Forelimb muscle (tissue), 1 donor: ENCODE measurements around the gene CDH9. TPM values are rescaled to one million over a fixed set of nuclear protein-coding genes. Genes with fewer than 3 reads are reported as not detected.
A peak's percentile ranks its signal among the peaks of the same experiment; 100 is the strongest.

Experiments
- DNase-seq: peaks from one replicate; pipeline ENCODE4 v3.0.0-alpha.2; 2013; ENCODE audit warnings: low read depth
- polyA plus RNA-seq: library from polyadenylated mRNA; unstranded; fragments of 120-200 nt; gene quantifications from one replicate; pipeline ENCODE4 v1.2.1, GENCODE V29; 2013; ENCODE audit not compliant: insufficient read length

CDH9 gene
- not detected for polyA plus RNA-seq

- no peak for DNase-seq
These were observed at the start of gene CDH9 for GRCh38 chr5:27038476-27038875. Gene CDH9, minus strand, starts transcription at chr5:27038586. Its CDS starts 50,253 bp downstream, at chr5:26988333.

- DNase-seq = no peak
These were observed 49.4 kb upstream of the CDH9 start for GRCh38 chr5:27087747-27088146.

GRCh38 chr5:27083449-27084415 lies 45.3 kb upstream of the CDH9 start:
- peak; percentile 48 for DNase-seq

- no peak for DNase-seq
These were observed 41.8 kb upstream of the CDH9 start for GRCh38 chr5:27080147-27080546.

GRCh38 chr5:27062451-27062850 lies 24.1 kb upstream of the CDH9 start:
- no peak for DNase-seq

- no peak for DNase-seq
These were observed 10.1 kb upstream of the CDH9 start for GRCh38 chr5:27048510-27048909.

GRCh38 chr5:27041372-27041771 lies 3.0 kb upstream of the CDH9 start:
- no peak for DNase-seq

- DNase-seq = no peak
These were observed 3.8 kb downstream of the CDH9 start for GRCh38 chr5:27034565-27034964.

- no peak for DNase-seq
These were observed 11.6 kb downstream of the CDH9 start for GRCh38 chr5:27026801-27027200.

GRCh38 chr5:27026063-27026462 lies 12.3 kb downstream of the CDH9 start:
- DNase-seq = no peak

GRCh38 chr5:27021471-27021870 lies 16.9 kb downstream of the CDH9 start:
- DNase-seq = no peak

- DNase-seq = peak; percentile 28
These were observed 17.4 kb downstream of the CDH9 start for GRCh38 chr5:27020973-27021372.

GRCh38 chr5:27015758-27016157 lies 22.6 kb downstream of the CDH9 start:
- DNase-seq = no peak

GRCh38 chr5:27011274-27011673 lies 27.1 kb downstream of the CDH9 start:
- DNase-seq = no peak

- no peak for DNase-seq
These were observed 27.7 kb downstream of the CDH9 start for GRCh38 chr5:27010646-27011045.

GRCh38 chr5:27009540-27009915 lies 28.9 kb downstream of the CDH9 start:
- DNase-seq = no peak

- DNase-seq = no peak
These were observed 29.5 kb downstream of the CDH9 start for GRCh38 chr5:27008604-27009539.

- no peak for DNase-seq
These were observed 31.3 kb downstream of the CDH9 start for GRCh38 chr5:27007121-27007520.

- no peak for DNase-seq
These were observed 51.4 kb downstream of the CDH9 start for GRCh38 chr5:26986985-26987384.

GRCh38 chr5:26981750-26982149 lies 56.6 kb downstream of the CDH9 start:
- no peak for DNase-seq

- DNase-seq = no peak
These were observed 79.1 kb downstream of the CDH9 start for GRCh38 chr5:26959290-26959689.

GRCh38 chr5:26955161-26955560 lies 83.2 kb downstream of the CDH9 start:
- DNase-seq = no peak
